Activated naive CD4-positive, alpha-beta T cell treated with anti-CD3 and anti-CD28 coated beads, Interleukin-2, amount 50 U/mL, for 72 hours (primary cell): Measurements from ENCODE around the gene REEP1. TPM values are rescaled to one million over a fixed set of nuclear protein-coding genes. Genes with fewer than 3 reads are reported as not detected.
"Not testable (repeated sequence)": the region's sequence is repeated elsewhere in the genome, so short reads cannot be mapped to it uniquely, and the experiment has no call there.

ENCODE experiments used
- ATAC-seq, 2 donors: fragments of 150-1000 bp; cut with Tn5 transposase; 2 replicates each; pipeline ENCODE4 v1.10.0; 2021; ENCODE audit warnings: mild to moderate bottlenecking in 2 of 2, moderate library complexity in 2 of 2
- DNase-seq, 2 donors: peaks; one replicate each; pipeline ENCODE4 v3.0.0; 2021 to 2022; ENCODE audit warnings: low spot score in 2 of 2
- H3K27ac Mint-ChIP-seq, 2 donors: one replicate each; pipeline ENCODE4 v1.8.0; 2022; ENCODE audit warnings: mild to moderate bottlenecking in 2 of 2, mixed read lengths in 2 of 2
- H3K36me3 Mint-ChIP-seq, 2 donors: one replicate each; pipeline ENCODE4 v1.8.0; 2022; ENCODE audit warnings: mixed read lengths in 2 of 2
- H3K9me3 Mint-ChIP-seq, 2 donors: one replicate each; pipeline ENCODE4 v1.8.0; 2022; ENCODE audit warnings: mixed read lengths in 2 of 2
- total RNA-seq, 2 donors: library from RNA; stranded (reverse); gene quantifications; one replicate each; pipeline ENCODE4 v1.2.3, GENCODE V29; 2022

The REEP1 gene
- total RNA-seq, 2 donors from 2014 or later: 0.45 to 0.59 TPM

GRCh38 chr2:86229221-86229620, 108.2 kb downstream of the REEP1 start:
- Mint-ChIP-seq H3K9me3 (no peaks in the 10 kb centered on the region), H3K27ac (no peak overlapping the region), H3K36me3 (no peaks in the 10 kb centered on the region)
- DNase-seq: no peak
- no peak for ATAC-seq

GRCh38 chr2:86228574-86228973, 108.9 kb downstream of the REEP1 start:
- H3K36me3 Mint-ChIP-seq, H3K27ac Mint-ChIP-seq, ATAC-seq, H3K9me3 Mint-ChIP-seq, DNase-seq: not testable (repeated sequence)

GRCh38 chr2:86227685-86228084, 109.7 kb downstream of the REEP1 start:
- H3K27ac Mint-ChIP-seq: no peak overlapping the region
- ATAC-seq (no peak), DNase-seq (no peak)
- H3K36me3 Mint-ChIP-seq: no peaks in the 10 kb centered on the region
- no peaks in the 10 kb centered on the region for H3K9me3 Mint-ChIP-seq

GRCh38 chr2:86226636-86227520, 110.5 kb downstream of the REEP1 start:
- DNase-seq (no peak), ATAC-seq (no peak)
- H3K9me3 Mint-ChIP-seq: no peaks in the 10 kb centered on the region
- H3K36me3 Mint-ChIP-seq: no peaks in the 10 kb centered on the region
- H3K27ac Mint-ChIP-seq: no peak overlapping the region

GRCh38 chr2:86226070-86226469, 111.4 kb downstream of the REEP1 start:
- H3K36me3 Mint-ChIP-seq: no peaks in the 10 kb centered on the region
- peak overlapping the region in 1 of 2 donors; percentile 81 for H3K27ac Mint-ChIP-seq
- DNase-seq (no peak), ATAC-seq (peak in 1 of 2 donors; percentile 4)
- no peaks in the 10 kb centered on the region for H3K9me3 Mint-ChIP-seq

- ATAC-seq: peak; percentile 75 to 81
- H3K36me3 Mint-ChIP-seq: no peaks in the 10 kb centered on the region
- no peaks in the 10 kb centered on the region for H3K9me3 Mint-ChIP-seq
Observed at GRCh38 chr2:86225581-86225980, 111.8 kb downstream of the REEP1 start.

GRCh38 chr2:86224645-86225355, 112.6 kb downstream of the REEP1 start:
- H3K27ac Mint-ChIP-seq: peak overlapping the region; percentile 19 to 81

More at GRCh38 chr2:86225581-86225980, 111.8 kb downstream of the REEP1 start:
- peak; percentile 43 to 61 for DNase-seq
- H3K27ac Mint-ChIP-seq: peak overlapping the region; percentile 81 to 87

GRCh38 chr2:86223927-86224560, 113.4 kb downstream of the REEP1 start:
- Mint-ChIP-seq H3K27ac (peak overlapping the region; percentile 19 to 66), H3K36me3 (no peaks in the 10 kb centered on the region), H3K9me3 (no peaks in the 10 kb centered on the region)
- DNase-seq: no peak
- no peak for ATAC-seq

More at GRCh38 chr2:86224645-86225355, 112.6 kb downstream of the REEP1 start:
- Mint-ChIP-seq H3K9me3 (no peaks in the 10 kb centered on the region), H3K36me3 (no peaks in the 10 kb centered on the region)
- DNase-seq: no peak
- ATAC-seq: no peak

- ATAC-seq (no peak), DNase-seq (no peak)
- H3K9me3 Mint-ChIP-seq: no peaks in the 10 kb centered on the region
- H3K27ac Mint-ChIP-seq: no peak overlapping the region
- H3K36me3 Mint-ChIP-seq: no peaks in the 10 kb centered on the region
Observed at GRCh38 chr2:86223140-86223926, 114.1 kb downstream of the REEP1 start.

- no peaks in the 10 kb centered on the region for H3K36me3 Mint-ChIP-seq
- DNase-seq: no peak
- peaks cover 0 to 4% of the 10 kb centered on the region in 2 donors for H3K9me3 Mint-ChIP-seq
- H3K27ac Mint-ChIP-seq: no peak overlapping the region
- peak; percentile 54 to 61 for ATAC-seq
Observed at GRCh38 chr2:86221066-86221684, 116.3 kb downstream of the REEP1 start.

GRCh38 chr2:86219896-86220295, 117.5 kb downstream of the REEP1 start:
- no peak for ATAC-seq
- DNase-seq: no peak
- H3K36me3 Mint-ChIP-seq: no peaks in the 10 kb centered on the region
- no peak overlapping the region for H3K27ac Mint-ChIP-seq
- peaks cover 0 to 4% of the 10 kb centered on the region in 2 donors for H3K9me3 Mint-ChIP-seq

- peaks cover 0 to 5% of the 10 kb centered on the region in 2 donors for H3K36me3 Mint-ChIP-seq
- H3K27ac Mint-ChIP-seq: peak overlapping the region; percentile 61 to 89
- peak in 1 of 2 donors; percentile 73 for ATAC-seq
- H3K9me3 Mint-ChIP-seq: peaks cover 0 to 4% of the 10 kb centered on the region in 2 donors
- no peak for DNase-seq
Observed at GRCh38 chr2:86218124-86218523, 119.3 kb downstream of the REEP1 start.

GRCh38 chr2:86216575-86217555, 120.6 kb downstream of the REEP1 start:
- Mint-ChIP-seq H3K27ac (peak overlapping the region in 1 of 2 donors; percentile 71), H3K36me3 (peaks cover 5 to 8% of the 10 kb centered on the region in 2 donors), H3K9me3 (peaks cover 0 to 4% of the 10 kb centered on the region in 2 donors)
- ATAC-seq (peak in 1 of 2 donors; percentile 57), DNase-seq (no peak)

GRCh38 chr2:86214503-86214832, 123.0 kb downstream of the REEP1 start:
- peaks cover 0 to 4% of the 10 kb centered on the region in 2 donors for H3K9me3 Mint-ChIP-seq
- ATAC-seq (no peak), DNase-seq (no peak)
- peaks cover 5 to 24% of the 10 kb centered on the region in 2 donors for H3K36me3 Mint-ChIP-seq
- H3K27ac Mint-ChIP-seq: no peak overlapping the region
